Fibroblast of lung (primary cell): ENCODE data around the gene TNFSF18.

Experiments used
- EZH2 ChIP-seq: IDR thresholded peaks from 2 replicates; pipeline ENCODE4 v1.5.1; 2012; ENCODE audit warnings: low read length, control low read depth, mild to moderate bottlenecking; ENCODE audit errors: missing control alignments
- TF ChIP-seq, protein P1 (sequence below), 2 donors: IDR thresholded peaks in 1 of 2; conservative IDR thresholded peaks in 1 of 2; 1 replicate in 1 of 2; 2 replicates in 1 of 2; pipeline ENCODE4 v1.5.1; 2011 to 2012; ENCODE audit warnings: low read length in 2 of 2, control low read depth in 1 of 2, inconsistent platforms in 1 of 2, low read depth in 1 of 2, mild to moderate bottlenecking in 1 of 2

DNA sequence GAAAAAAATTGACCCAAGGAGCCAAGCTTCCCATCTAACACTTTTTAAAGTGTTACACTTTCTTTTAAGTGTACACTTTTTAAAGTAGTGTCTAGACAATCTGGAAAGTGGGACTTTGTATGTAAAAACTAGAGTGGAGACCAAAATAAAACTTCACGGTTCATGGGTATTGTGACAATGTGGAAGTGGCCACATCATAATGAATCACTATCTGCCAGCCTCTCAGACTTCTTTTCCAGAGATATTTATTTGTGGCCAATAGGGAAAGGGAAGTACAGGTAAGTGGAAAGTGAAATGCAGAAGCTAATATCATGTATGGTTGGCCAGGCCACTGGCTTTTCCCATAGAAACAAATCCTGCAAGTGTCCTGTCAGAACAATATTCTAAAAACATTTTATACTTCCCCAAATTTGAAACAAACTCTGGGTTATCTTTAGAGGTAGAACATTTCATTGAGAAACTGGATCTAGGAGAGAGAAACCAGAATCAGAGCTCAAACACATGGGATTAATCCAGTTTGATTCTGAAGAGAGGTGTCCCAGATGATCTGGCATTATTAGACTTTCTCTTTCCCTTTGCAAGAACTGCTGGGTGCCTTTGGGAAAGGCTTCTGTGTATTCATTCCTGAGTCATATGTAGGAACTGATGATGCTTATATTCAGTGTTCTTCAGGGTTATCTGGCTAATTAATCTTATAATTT is 2.0 kb downstream of the TNFSF18 start:
- TF ChIP-seq, protein P1, sequence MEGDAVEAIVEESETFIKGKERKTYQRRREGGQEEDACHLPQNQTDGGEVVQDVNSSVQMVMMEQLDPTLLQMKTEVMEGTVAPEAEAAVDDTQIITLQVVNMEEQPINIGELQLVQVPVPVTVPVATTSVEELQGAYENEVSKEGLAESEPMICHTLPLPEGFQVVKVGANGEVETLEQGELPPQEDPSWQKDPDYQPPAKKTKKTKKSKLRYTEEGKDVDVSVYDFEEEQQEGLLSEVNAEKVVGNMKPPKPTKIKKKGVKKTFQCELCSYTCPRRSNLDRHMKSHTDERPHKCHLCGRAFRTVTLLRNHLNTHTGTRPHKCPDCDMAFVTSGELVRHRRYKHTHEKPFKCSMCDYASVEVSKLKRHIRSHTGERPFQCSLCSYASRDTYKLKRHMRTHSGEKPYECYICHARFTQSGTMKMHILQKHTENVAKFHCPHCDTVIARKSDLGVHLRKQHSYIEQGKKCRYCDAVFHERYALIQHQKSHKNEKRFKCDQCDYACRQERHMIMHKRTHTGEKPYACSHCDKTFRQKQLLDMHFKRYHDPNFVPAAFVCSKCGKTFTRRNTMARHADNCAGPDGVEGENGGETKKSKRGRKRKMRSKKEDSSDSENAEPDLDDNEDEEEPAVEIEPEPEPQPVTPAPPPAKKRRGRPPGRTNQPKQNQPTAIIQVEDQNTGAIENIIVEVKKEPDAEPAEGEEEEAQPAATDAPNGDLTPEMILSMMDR (conservative IDR thresholded peaks at IDR 0.05 in 1 of 2, IDR thresholded peaks at IDR 0.05 in 1 of 2; ENCODE audit: low read depth in 1 of 2, low read length in 2 of 2), result no peak
- no peak for TF ChIP-seq EZH2
